ENCODE data around the gene CAMK1G.

Gene CAMK1G

GRCh38 chr1:209612646-209613399, 29.3 kb downstream of the CAMK1G start:
- no peak for DNase-seq (ENCODE audit: low read depth, low spot score)
- no peak overlapping the region for H3K4me3 ChIP-seq (ENCODE audit: low read depth, low read length)
- POLR2A ChIA-PET: no interaction called here
- TF ChIP-seq CTCF (IDR thresholded peaks at IDR 0.05; ENCODE audit: insufficient read depth, low read length, missing control alignments): no peak
- CTCF ChIA-PET: interaction anchor here (0.9 to 22.9 kb wide), 4 partner anchors 14 to 64 kb away, joined by 3 to 274 read pairs (median 3); no protein-coding TSS in a partner anchor

GRCh38 chr1:209613400-209614150, 30.1 kb downstream of the CAMK1G start:
- ChIA-PET CTCF (interaction anchor here (0.9 to 22.9 kb wide), 4 partner anchors 14 to 63 kb away, joined by 3 to 274 read pairs (median 3); no protein-coding TSS in a partner anchor), POLR2A (no interaction called here)
- DNase-seq (ENCODE audit: low read depth, low spot score): no peak
- H3K4me3 ChIP-seq (ENCODE audit: low read depth, low read length): no peak overlapping the region
- TF ChIP-seq CTCF (IDR thresholded peaks at IDR 0.05; ENCODE audit: insufficient read depth, low read length, missing control alignments): no peak

- CTCF ChIA-PET: interaction anchor here (1.2 to 22.9 kb wide), 2 partner anchors 13 to 28 kb away, joined by 3 to 274 read pairs; no protein-coding TSS in a partner anchor
- POLR2A ChIA-PET: no interaction called here
- no peak for DNase-seq (ENCODE audit: low read depth, low spot score)
- H3K4me3 ChIP-seq (ENCODE audit: low read depth, low read length): no peak overlapping the region
- no peak for TF ChIP-seq CTCF (IDR thresholded peaks at IDR 0.05; ENCODE audit: insufficient read depth, low read length, missing control alignments)
Measured at GRCh38 chr1:209614151-209614420, 30.6 kb downstream of the CAMK1G start.

- no peak for TF ChIP-seq CTCF (IDR thresholded peaks at IDR 0.05; ENCODE audit: insufficient read depth, low read length, missing control alignments)
- CTCF ChIA-PET: interaction anchor here (1.1 to 22.9 kb wide), 6 partner anchors 12 to 48 kb away, joined by 3 to 274 read pairs (median 5); no protein-coding TSS in a partner anchor
- no peak overlapping the region for H3K4me3 ChIP-seq (ENCODE audit: low read depth, low read length)
- no peak for DNase-seq (ENCODE audit: low read depth, low spot score)
- POLR2A ChIA-PET: no interaction called here
Measured at GRCh38 chr1:209614906-209615305, 31.4 kb downstream of the CAMK1G start.

- CTCF ChIA-PET: interaction anchor here (1.2 to 22.9 kb wide), 5 partner anchors 11 to 49 kb away, joined by 4 to 274 read pairs (median 5); no protein-coding TSS in a partner anchor
- DNase-seq (ENCODE audit: low read depth, low spot score): no peak
- TF ChIP-seq CTCF (IDR thresholded peaks at IDR 0.05; ENCODE audit: insufficient read depth, low read length, missing control alignments): no peak
- POLR2A ChIA-PET: no interaction called here
- no peak overlapping the region for H3K4me3 ChIP-seq (ENCODE audit: low read depth, low read length)
Measured at GRCh38 chr1:209616366-209617046, 33.0 kb downstream of the CAMK1G start.
